Fibroblast of lung (primary cell): ENCODE results near the gene CENPP. TPM values are rescaled to one million over a fixed set of nuclear protein-coding genes. Genes with fewer than 3 reads are reported as not detected.
A peak's percentile ranks its signal among the peaks of the same experiment; 100 is the strongest.

ENCODE experiments used
- DNase-seq, 2 donors: peaks; one replicate each; pipeline versions ENCODE4 v3.0.0 to v3.0.0-alpha.2; 2010; ENCODE audit warnings: low read depth in 2 of 2
- H2AFZ ChIP-seq: 2 replicates; pipeline ENCODE4 v1.5.1; 2012; ENCODE audit warnings: low read length, control low read depth, inconsistent platforms
- H3K27ac ChIP-seq: 2 replicates; pipeline ENCODE4 v1.5.1; 2011; ENCODE audit warnings: low read length, control low read depth; ENCODE audit not compliant: insufficient read depth
- H3K27me3 ChIP-seq: 2 replicates; pipeline ENCODE4 v1.5.1; 2011; ENCODE audit warnings: mild to moderate bottlenecking, low read length; ENCODE audit not compliant: control insufficient read depth, insufficient read depth
- H3K36me3 ChIP-seq: 2 replicates; pipeline ENCODE4 v1.5.1; 2011; ENCODE audit warnings: low read length; ENCODE audit not compliant: control insufficient read depth, insufficient read depth
- H3K4me1 ChIP-seq: 2 replicates; pipeline ENCODE4 v1.5.1; 2011; ENCODE audit warnings: low read length; ENCODE audit not compliant: control insufficient read depth, insufficient read depth; ENCODE audit errors: extremely low read depth
- H3K4me2 ChIP-seq: 2 replicates; pipeline ENCODE4 v1.5.1; 2011; ENCODE audit warnings: low read length, control low read depth; ENCODE audit not compliant: insufficient read depth; ENCODE audit errors: extremely low read depth
- H3K4me3 ChIP-seq, 4 experiments: fragments of 200-600 bp in 1 of 4; sonication (generic) in 1 of 4; replicated peaks in 1 of 4; 2 replicates each; pipeline ENCODE4 v1.5.1; 2011 to 2016; ENCODE audit warnings: low read length in 4 of 4, low read depth in 3 of 4, mild to moderate bottlenecking in 3 of 4, control low read depth in 2 of 4, inconsistent platforms in 1 of 4, mixed read lengths in 1 of 4; ENCODE audit not compliant: insufficient read depth in 1 of 4; ENCODE audit errors: control extremely low read depth in 1 of 4
- H3K79me2 ChIP-seq: 2 replicates; pipeline ENCODE4 v1.5.1; 2012; ENCODE audit warnings: mild to moderate bottlenecking, low read length, inconsistent platforms; ENCODE audit not compliant: control insufficient read depth, insufficient read depth
- H3K9ac ChIP-seq: 2 replicates; pipeline ENCODE4 v1.5.1; 2011; ENCODE audit warnings: mild to moderate bottlenecking, low read length, control low read depth; ENCODE audit not compliant: insufficient read depth
- H3K9me3 ChIP-seq: 2 replicates; pipeline ENCODE4 v1.5.1; 2012; ENCODE audit warnings: low read depth, low read length; ENCODE audit not compliant: control insufficient read depth, insufficient read depth
- H4K20me1 ChIP-seq: 2 replicates; pipeline ENCODE4 v1.5.1; 2011; ENCODE audit warnings: low read length; ENCODE audit not compliant: control insufficient read depth, insufficient read depth; ENCODE audit errors: extremely low read depth
- EZH2 ChIP-seq: IDR thresholded peaks from 2 replicates; pipeline ENCODE4 v1.5.1; 2012; ENCODE audit warnings: low read length, control low read depth, mild to moderate bottlenecking; ENCODE audit errors: missing control alignments
- polyA plus RNA-seq, 2 donors: library from polyadenylated mRNA; depleted of rRNA in 1 of 2; stranded (reverse) in 1 of 2; unstranded in 1 of 2; fragments of >200 nt; gene quantifications; 2 replicates each; pipeline ENCODE4 v1.2.1, GENCODE V29; 2011 to 2012; ENCODE audit warnings: missing spikeins in 1 of 2
- total RNA-seq: library from RNA; depleted of rRNA; stranded (reverse); fragments of >200 nt; gene quantifications from 2 replicates; pipeline ENCODE4 v1.2.1, GENCODE V29; 2014
- TF ChIP-seq, protein P1 (sequence below), 2 donors: IDR thresholded peaks in 1 of 2; conservative IDR thresholded peaks in 1 of 2; 1 replicate in 1 of 2; 2 replicates in 1 of 2; pipeline ENCODE4 v1.5.1; 2011 to 2012; ENCODE audit warnings: low read length in 2 of 2, control low read depth in 1 of 2, inconsistent platforms in 1 of 2, low read depth in 1 of 2, mild to moderate bottlenecking in 1 of 2

The CENPP gene
- total and polyA plus RNA-seq, 2 donors (not counting 1 experiment from before 2014, with no cell fraction given): 1.7 to 2.4 TPM

DNA sequence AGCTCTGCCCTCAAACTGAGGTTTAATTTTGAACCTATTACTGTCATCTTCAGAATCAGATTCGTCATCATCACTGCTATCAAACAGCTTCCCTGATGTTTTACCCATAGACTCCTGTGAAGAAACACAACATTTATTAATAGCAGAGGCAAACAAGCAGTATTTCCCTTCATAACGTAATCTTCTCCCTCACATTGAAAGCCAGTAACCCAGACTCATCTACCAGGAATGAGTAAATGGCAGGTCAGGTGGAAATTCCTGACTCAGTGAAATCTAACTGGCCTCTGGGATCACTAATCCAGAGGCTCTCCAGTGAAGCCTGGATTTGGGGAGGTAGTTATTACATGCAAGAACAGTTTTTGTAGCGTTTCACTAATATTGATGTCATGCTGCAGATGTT lies 15.2 kb upstream of the CENPP start:
- H3K4me2 ChIP-seq: no peak overlapping the region
- H3K4me3 ChIP-seq: no peak overlapping the region
- no peaks in the 10 kb centered on the region for H3K9me3 ChIP-seq
- H3K4me1 ChIP-seq: no peaks in the 10 kb centered on the region
- no peak overlapping the region for H2AFZ ChIP-seq
- no peaks in the 10 kb centered on the region for H3K79me2 ChIP-seq
- no peak overlapping the region for H3K9ac ChIP-seq
- H3K36me3 ChIP-seq: peaks cover 5% of the 10 kb centered on the region
- H3K27me3 ChIP-seq: no peaks in the 10 kb centered on the region
- TF ChIP-seq EZH2: no peak
- TF ChIP-seq, protein P1, sequence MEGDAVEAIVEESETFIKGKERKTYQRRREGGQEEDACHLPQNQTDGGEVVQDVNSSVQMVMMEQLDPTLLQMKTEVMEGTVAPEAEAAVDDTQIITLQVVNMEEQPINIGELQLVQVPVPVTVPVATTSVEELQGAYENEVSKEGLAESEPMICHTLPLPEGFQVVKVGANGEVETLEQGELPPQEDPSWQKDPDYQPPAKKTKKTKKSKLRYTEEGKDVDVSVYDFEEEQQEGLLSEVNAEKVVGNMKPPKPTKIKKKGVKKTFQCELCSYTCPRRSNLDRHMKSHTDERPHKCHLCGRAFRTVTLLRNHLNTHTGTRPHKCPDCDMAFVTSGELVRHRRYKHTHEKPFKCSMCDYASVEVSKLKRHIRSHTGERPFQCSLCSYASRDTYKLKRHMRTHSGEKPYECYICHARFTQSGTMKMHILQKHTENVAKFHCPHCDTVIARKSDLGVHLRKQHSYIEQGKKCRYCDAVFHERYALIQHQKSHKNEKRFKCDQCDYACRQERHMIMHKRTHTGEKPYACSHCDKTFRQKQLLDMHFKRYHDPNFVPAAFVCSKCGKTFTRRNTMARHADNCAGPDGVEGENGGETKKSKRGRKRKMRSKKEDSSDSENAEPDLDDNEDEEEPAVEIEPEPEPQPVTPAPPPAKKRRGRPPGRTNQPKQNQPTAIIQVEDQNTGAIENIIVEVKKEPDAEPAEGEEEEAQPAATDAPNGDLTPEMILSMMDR (conservative IDR thresholded peaks at IDR 0.05 in 1 of 2, IDR thresholded peaks at IDR 0.05 in 1 of 2; ENCODE audit: low read depth in 1 of 2, low read length in 2 of 2): no peak
- H3K27ac ChIP-seq: no peak overlapping the region
- no peaks in the 10 kb centered on the region for H4K20me1 ChIP-seq
- DNase-seq: no peak

DNA sequence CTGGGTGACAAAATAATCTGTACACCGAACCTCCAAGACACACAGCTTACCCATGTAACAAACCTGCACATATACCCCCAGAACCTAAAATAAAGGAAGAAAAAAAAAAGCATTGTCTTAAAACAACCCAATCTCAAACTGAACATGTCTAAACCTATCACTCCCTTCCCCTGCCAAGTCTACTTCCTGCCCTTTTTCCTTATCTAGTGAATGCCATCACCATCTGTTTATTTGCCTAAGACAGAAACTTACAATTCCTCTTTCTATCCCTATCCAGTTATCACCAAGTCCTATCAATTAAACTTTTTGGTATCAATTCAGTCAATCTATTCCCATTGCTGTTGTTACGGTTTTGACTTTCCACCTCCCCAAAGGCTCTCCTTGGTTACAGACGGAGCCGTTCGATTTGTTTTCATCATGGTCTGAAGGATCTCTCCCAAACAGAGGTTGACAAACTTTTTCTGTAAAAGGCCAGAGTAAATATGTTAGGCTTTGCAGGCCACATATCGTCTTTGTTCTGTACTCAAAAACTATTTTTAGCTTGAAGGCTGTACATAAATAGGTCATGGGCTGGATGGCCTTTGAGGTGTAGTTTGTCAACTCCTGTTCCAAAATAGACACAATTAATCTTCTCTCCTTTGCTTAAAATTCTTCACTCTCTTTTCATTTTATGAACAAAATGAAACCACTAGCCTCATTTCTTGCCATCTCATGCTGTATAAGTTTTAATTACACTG lies 12.7 kb upstream of the CENPP start:
- no peaks in the 10 kb centered on the region for H3K9me3 ChIP-seq
- H3K9ac ChIP-seq: no peak overlapping the region
- TF ChIP-seq EZH2: no peak
- TF ChIP-seq, protein P1 (conservative IDR thresholded peaks at IDR 0.05 in 1 of 2, IDR thresholded peaks at IDR 0.05 in 1 of 2; ENCODE audit: low read depth in 1 of 2, low read length in 2 of 2): no peak
- peaks cover 7% of the 10 kb centered on the region for H3K36me3 ChIP-seq
- H2AFZ ChIP-seq: no peak overlapping the region
- no peaks in the 10 kb centered on the region for H4K20me1 ChIP-seq
- no peak overlapping the region for H3K4me2 ChIP-seq
- no peaks in the 10 kb centered on the region for H3K79me2 ChIP-seq
- H3K27ac ChIP-seq: no peak overlapping the region
- H3K4me3 ChIP-seq: no peak overlapping the region
- no peaks in the 10 kb centered on the region for H3K4me1 ChIP-seq
- H3K27me3 ChIP-seq: no peaks in the 10 kb centered on the region
- peak in 1 of 2 donors; percentile 34 for DNase-seq

DNA sequence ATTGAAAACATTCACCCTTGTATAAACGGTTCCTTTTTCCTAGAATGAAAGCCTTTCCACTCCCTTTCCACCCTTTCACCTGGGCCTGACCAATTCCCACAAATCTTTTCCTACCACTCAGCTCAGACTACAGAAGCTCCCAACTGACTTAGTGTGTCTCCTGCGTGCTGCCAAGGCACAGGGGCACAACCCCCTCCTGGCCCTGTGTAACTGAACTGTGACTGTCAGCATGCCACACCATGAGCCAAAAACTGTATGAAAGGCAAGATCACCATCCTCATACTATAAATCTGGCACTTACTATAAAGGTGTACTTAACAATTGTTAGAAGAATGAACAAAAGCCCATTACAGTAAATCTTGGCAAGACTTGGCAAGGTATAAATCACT lies 12.1 kb upstream of the CENPP start:
- no peaks in the 10 kb centered on the region for H3K27me3 ChIP-seq
- H3K9me3 ChIP-seq: no peaks in the 10 kb centered on the region
- H3K4me2 ChIP-seq: no peak overlapping the region
- no peaks in the 10 kb centered on the region for H4K20me1 ChIP-seq
- no peaks in the 10 kb centered on the region for H3K4me1 ChIP-seq
- H3K9ac ChIP-seq: no peak overlapping the region
- no peak overlapping the region for H3K4me3 ChIP-seq
- no peak for TF ChIP-seq EZH2
- TF ChIP-seq, protein P1 (conservative IDR thresholded peaks at IDR 0.05 in 1 of 2, IDR thresholded peaks at IDR 0.05 in 1 of 2; ENCODE audit: low read depth in 1 of 2, low read length in 2 of 2): no peak
- no peak overlapping the region for H3K27ac ChIP-seq
- no peak for DNase-seq
- no peaks in the 10 kb centered on the region for H3K79me2 ChIP-seq
- H3K36me3 ChIP-seq: peaks cover 7% of the 10 kb centered on the region
- H2AFZ ChIP-seq: no peak overlapping the region
